H9 (cell line): ENCODE results near the gene IPO11. TPM values are rescaled to one million over a fixed set of nuclear protein-coding genes. Genes with fewer than 3 reads are reported as not detected.

Experiments used
- DNase-seq: peaks from one replicate; pipeline ENCODE4 v3.0.0-alpha.2; 2017
- H2AFZ ChIP-seq: one replicate; pipeline ENCODE4 v1.6.1; 2013; ENCODE audit warnings: mild to moderate bottlenecking, low read length, control low read depth, moderate library complexity
- H2AK5ac ChIP-seq: 2 replicates; pipeline ENCODE4 v1.6.1; 2013; ENCODE audit warnings: low read length, control low read depth, mixed read lengths; ENCODE audit not compliant: insufficient read length
- H2BK120ac ChIP-seq: one replicate; pipeline ENCODE4 v1.6.1; 2013; ENCODE audit warnings: low read depth, mild to moderate bottlenecking, low read length, control low read depth, inconsistent platforms; ENCODE audit not compliant: poor library complexity, severe bottlenecking
- H2BK12ac ChIP-seq: 2 replicates; pipeline ENCODE4 v1.6.1; 2013; ENCODE audit warnings: low read length, control low read depth, mixed read lengths, low read depth; ENCODE audit not compliant: insufficient read length
- H2BK15ac ChIP-seq: 2 replicates; pipeline ENCODE4 v1.6.1; 2013; ENCODE audit warnings: low read depth, low read length, control low read depth
- H2BK20ac ChIP-seq: one replicate; pipeline ENCODE4 v1.6.1; 2013; ENCODE audit warnings: low read depth, mild to moderate bottlenecking, low read length, control low read depth, inconsistent platforms; ENCODE audit not compliant: poor library complexity, severe bottlenecking
- H2BK5ac ChIP-seq: 2 replicates; pipeline ENCODE4 v1.6.1; 2013; ENCODE audit warnings: low read length, control low read depth, mixed read lengths; ENCODE audit not compliant: insufficient read length
- H3K14ac ChIP-seq: 2 replicates; pipeline ENCODE4 v1.6.1; 2013; ENCODE audit warnings: low read length, control low read depth; ENCODE audit not compliant: insufficient read depth
- H3K18ac ChIP-seq: 2 replicates; pipeline ENCODE4 v1.6.1; 2013; ENCODE audit warnings: low read depth, mild to moderate bottlenecking, mixed read lengths, low read length, control low read depth; ENCODE audit not compliant: insufficient read length
- H3K23ac ChIP-seq: 2 replicates; pipeline ENCODE4 v1.6.1; 2013; ENCODE audit warnings: low read length, control low read depth, mixed read lengths, low read depth; ENCODE audit not compliant: insufficient read length
- H3K23me2 ChIP-seq: 2 replicates; pipeline ENCODE4 v1.6.1; 2013; ENCODE audit warnings: low read depth, mild to moderate bottlenecking, mixed read lengths, low read length, control low read depth; ENCODE audit not compliant: insufficient read length, poor library complexity, severe bottlenecking
- H3K27ac ChIP-seq: 2 replicates; pipeline ENCODE4 v1.5.1; 2013; ENCODE audit warnings: low read length, control low read depth, mixed read lengths, low read depth; ENCODE audit not compliant: insufficient read length
- H3K27me3 ChIP-seq: 2 replicates; pipeline ENCODE4 v1.6.1; 2013; ENCODE audit warnings: low read length, control low read depth, inconsistent platforms; ENCODE audit not compliant: insufficient read depth
- H3K4ac ChIP-seq: 2 replicates; pipeline ENCODE4 v1.6.1; 2013; ENCODE audit warnings: low read depth, mild to moderate bottlenecking, control low read depth, inconsistent platforms, low read length, moderate library complexity
- H3K4me1 ChIP-seq: 2 replicates; pipeline ENCODE4 v1.6.1; 2013; ENCODE audit warnings: low read length, control low read depth, inconsistent platforms; ENCODE audit not compliant: insufficient read depth
- H3K4me2 ChIP-seq: 2 replicates; pipeline ENCODE4 v1.6.1; 2013; ENCODE audit warnings: low read length, control low read depth, mixed read lengths; ENCODE audit not compliant: insufficient read length, insufficient read depth
- H3K56ac ChIP-seq: 2 replicates; pipeline ENCODE4 v1.6.1; 2013; ENCODE audit warnings: low read depth, mild to moderate bottlenecking, mixed read lengths, low read length, control low read depth; ENCODE audit not compliant: insufficient read length
- H3K79me1 ChIP-seq: 2 replicates; pipeline ENCODE4 v1.6.1; 2013; ENCODE audit warnings: low read depth, mild to moderate bottlenecking, moderate library complexity, low read length, control low read depth, inconsistent platforms; ENCODE audit not compliant: insufficient read depth, poor library complexity, severe bottlenecking
- H3K79me2 ChIP-seq: 2 replicates; pipeline ENCODE4 v1.6.1; 2013; ENCODE audit warnings: low read length, control low read depth, inconsistent platforms; ENCODE audit not compliant: insufficient read depth
- H3K9ac ChIP-seq: 2 replicates; pipeline ENCODE4 v1.6.1; 2013; ENCODE audit warnings: low read length, control low read depth, mixed read lengths; ENCODE audit not compliant: insufficient read length; ENCODE audit errors: extremely low read depth
- H3K9me3 ChIP-seq: one replicate; pipeline ENCODE4 v1.6.1; 2013; ENCODE audit warnings: low read depth, low read length, inconsistent platforms; ENCODE audit not compliant: control insufficient read depth
- H3T11ph ChIP-seq: one replicate; pipeline ENCODE4 v1.6.1; 2013; ENCODE audit warnings: mild to moderate bottlenecking, low read length, control low read depth, inconsistent platforms
- H4K20me1 ChIP-seq: one replicate; pipeline ENCODE4 v1.6.1; 2013; ENCODE audit not compliant: control insufficient read depth, insufficient read length, insufficient read depth
- H4K5ac ChIP-seq: 2 replicates; pipeline ENCODE4 v1.6.1; 2013; ENCODE audit warnings: low read depth, mild to moderate bottlenecking, mixed read lengths, low read length, control low read depth; ENCODE audit not compliant: insufficient read length
- H4K8ac ChIP-seq: replicated peaks from 2 replicates; pipeline ENCODE4 v1.6.1; 2013; ENCODE audit warnings: low read length, control low read depth, mixed read lengths, low read depth; ENCODE audit not compliant: insufficient read length
- H4K91ac ChIP-seq: 2 replicates; pipeline ENCODE4 v1.6.1; 2013; ENCODE audit warnings: low read depth, mild to moderate bottlenecking, moderate library complexity, mixed read lengths, low read length, control low read depth; ENCODE audit not compliant: insufficient read length
- H3K27ac Mint-ChIP-seq, 3 experiments: 2 replicates in 2 of 3; 3 replicates in 1 of 3; pipeline ENCODE4 v1.8.0; 2020 to 2021; ENCODE audit warnings: mixed read lengths in 3 of 3, mild to moderate bottlenecking in 1 of 3, moderate library complexity in 1 of 3
- H3K27me3 Mint-ChIP-seq: 2 replicates; pipeline ENCODE4 v1.8.0; 2021; ENCODE audit warnings: low read depth, mild to moderate bottlenecking, moderate library complexity, mixed read lengths
- H3K36me3 Mint-ChIP-seq, 3 experiments: 2 replicates in 2 of 3; 3 replicates in 1 of 3; pipeline ENCODE4 v1.8.0; 2020 to 2021; ENCODE audit warnings: low read depth in 3 of 3, mixed read lengths in 3 of 3; ENCODE audit not compliant: insufficient read depth in 1 of 3
- H3K4me1 Mint-ChIP-seq, 2 experiments: 2 replicates each; pipeline ENCODE4 v1.8.0; 2020; ENCODE audit warnings: mixed read lengths in 2 of 2
- H3K4me3 Mint-ChIP-seq, 2 experiments: 2 replicates in 1 of 2; 3 replicates in 1 of 2; pipeline ENCODE4 v1.8.0; 2020 to 2021; ENCODE audit warnings: mild to moderate bottlenecking in 2 of 2, mixed read lengths in 2 of 2, moderate library complexity in 1 of 2
- H3K9me3 Mint-ChIP-seq, 2 experiments: 2 replicates in 1 of 2; 3 replicates in 1 of 2; pipeline ENCODE4 v1.8.0; 2020; ENCODE audit warnings: mild to moderate bottlenecking in 2 of 2, mixed read lengths in 2 of 2, moderate library complexity in 1 of 2
- whole genome bisulfite sequencing: extraction: QIAGEN DNeasy Blood & Tissue Kit; methylation state at CpG from one replicate; pipeline ENCODE4 v1.1.7; 2013; ENCODE audit warnings: missing lambda C conversion rate, low lambda C conversion rate, mixed read lengths; ENCODE audit not compliant: insufficient read length; ENCODE audit errors: extremely low coverage; 5-methylcytosine and 5-hydroxymethylcytosine counted together
- total RNA-seq: library from RNA; stranded (reverse); gene quantifications from 2 replicates; pipeline ENCODE4 v1.2.1, GENCODE V29; 2021
- TF ChIP-seq, protein P1 (sequence below): fragments of 200-600 bp; sonication (generic); conservative IDR thresholded peaks from 3 replicates; pipeline ENCODE4 v1.8.0; 2021; ENCODE audit warnings: antibody characterized with exemption, mild to moderate bottlenecking

IPO11 gene
- total RNA-seq, 1 experiment from 2014 or later, result 63.0 TPM

DNA sequence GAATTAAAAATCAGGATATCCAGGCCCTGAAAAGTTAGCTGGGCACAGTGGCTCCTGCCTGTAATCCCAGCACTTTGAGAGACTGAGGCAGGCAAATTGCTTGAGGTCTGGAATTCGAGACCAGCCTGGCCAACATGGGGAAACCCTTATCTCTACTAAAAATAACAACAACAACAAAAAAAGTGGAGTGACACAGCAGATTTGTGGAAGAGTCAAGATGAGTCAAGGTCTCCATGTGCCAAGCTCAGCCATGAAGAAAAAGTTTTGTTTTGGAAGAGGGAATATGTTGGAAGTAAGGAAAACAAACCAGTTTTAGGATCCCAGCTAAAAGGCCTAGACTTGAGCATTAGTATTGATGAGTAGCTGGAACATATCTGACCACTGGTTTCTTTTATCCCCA lies 180.8 kb downstream of the IPO11 start:
- H3K27ac Mint-ChIP-seq, result peak overlapping the region in 2 of 3 experiments; percentile 65 to 86; a peak in 2 of 7 replicates
- H3K36me3 Mint-ChIP-seq, result peaks cover 6 to 27% (median 14%) of the 10 kb centered on the region in 3 experiments

More for the DNA sequence above, 180.8 kb downstream of the IPO11 start:
- Mint-ChIP-seq H3K27me3 (no peaks in the 10 kb centered on the region), H3K9me3 (no peaks in the 10 kb centered on the region), H3K4me1 (peaks cover 17 to 21% of the 10 kb centered on the region in 2 experiments), H3K4me3 (no peak overlapping the region)
- TF ChIP-seq, protein P1, sequence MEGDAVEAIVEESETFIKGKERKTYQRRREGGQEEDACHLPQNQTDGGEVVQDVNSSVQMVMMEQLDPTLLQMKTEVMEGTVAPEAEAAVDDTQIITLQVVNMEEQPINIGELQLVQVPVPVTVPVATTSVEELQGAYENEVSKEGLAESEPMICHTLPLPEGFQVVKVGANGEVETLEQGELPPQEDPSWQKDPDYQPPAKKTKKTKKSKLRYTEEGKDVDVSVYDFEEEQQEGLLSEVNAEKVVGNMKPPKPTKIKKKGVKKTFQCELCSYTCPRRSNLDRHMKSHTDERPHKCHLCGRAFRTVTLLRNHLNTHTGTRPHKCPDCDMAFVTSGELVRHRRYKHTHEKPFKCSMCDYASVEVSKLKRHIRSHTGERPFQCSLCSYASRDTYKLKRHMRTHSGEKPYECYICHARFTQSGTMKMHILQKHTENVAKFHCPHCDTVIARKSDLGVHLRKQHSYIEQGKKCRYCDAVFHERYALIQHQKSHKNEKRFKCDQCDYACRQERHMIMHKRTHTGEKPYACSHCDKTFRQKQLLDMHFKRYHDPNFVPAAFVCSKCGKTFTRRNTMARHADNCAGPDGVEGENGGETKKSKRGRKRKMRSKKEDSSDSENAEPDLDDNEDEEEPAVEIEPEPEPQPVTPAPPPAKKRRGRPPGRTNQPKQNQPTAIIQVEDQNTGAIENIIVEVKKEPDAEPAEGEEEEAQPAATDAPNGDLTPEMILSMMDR, result no peak
- Histone ChIP-seq H3K14ac (no peak overlapping the region), H4K5ac (no peak overlapping the region), H2AK5ac (no peak overlapping the region), H3K23ac (no peak overlapping the region), H3K79me1 (no peaks in the 10 kb centered on the region), H3K56ac (no peak overlapping the region), H3K9me3 (no peaks in the 10 kb centered on the region), H3K27ac (no peak overlapping the region), H3K18ac (no peak overlapping the region), H2BK15ac (no peak overlapping the region), H2BK120ac (no peak overlapping the region), H3K4me2 (no peak overlapping the region), H4K8ac (no peak overlapping the region), H3K23me2 (no peaks in the 10 kb centered on the region), H3K79me2 (no peaks in the 10 kb centered on the region), H4K91ac (no peak overlapping the region), H3T11ph (no peak overlapping the region), H4K20me1 (no peaks in the 10 kb centered on the region), H2BK20ac (no peak overlapping the region), H3K4ac (no peak overlapping the region), H3K27me3 (no peaks in the 10 kb centered on the region), H2AFZ (no peak overlapping the region), H2BK12ac (no peak overlapping the region), H3K4me1 (peaks cover 8% of the 10 kb centered on the region; the same call in 1 of the 2 replicates), H2BK5ac (no peak overlapping the region), H3K9ac (no peak overlapping the region)
- no peak for DNase-seq
- WGBS, result no CpG with 5 or more reads among the region's 1 CpG
